GM12878 (cell line): ENCODE measurements around the gene CSF2.

Experiments
- SP1 ChIP-seq: IDR thresholded peaks from one replicate; pipeline ENCODE4 v1.6.1; 2011; ENCODE audit warnings: low read depth, low read length
- SUZ12 ChIP-seq: fragments of 200-600 bp; sonication (generic); IDR thresholded peaks from one replicate; pipeline ENCODE4 v1.6.1; 2018; ENCODE audit warnings: antibody characterized with exemption, mild to moderate bottlenecking; ENCODE audit not compliant: unreplicated experiment

DNA sequence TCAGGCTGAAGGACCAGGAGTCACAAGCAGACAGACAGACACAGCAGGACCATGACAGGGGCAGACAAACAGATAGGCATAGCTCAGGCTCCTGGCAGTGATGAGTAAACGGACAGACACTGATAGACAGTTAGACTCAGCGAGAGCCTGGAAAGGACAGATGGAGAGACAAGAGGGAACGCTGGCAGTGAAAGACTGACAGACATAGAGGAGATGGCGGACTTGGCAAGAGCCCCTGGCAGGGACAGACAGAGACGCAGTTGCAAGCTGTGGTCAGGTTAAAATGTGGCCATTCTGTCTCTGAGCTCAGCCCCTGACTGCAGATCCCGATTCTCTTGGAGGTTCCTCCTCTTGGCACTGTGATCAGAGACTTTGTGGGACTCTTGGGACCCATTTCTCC lies 13.6 kb downstream of the CSF2 start:
- no peak for TF ChIP-seq SUZ12
- TF ChIP-seq SP1, result no peak
